ENCODE results near the gene MATN4.

GRCh38 chr20:45325371-45325770 is 17.3 kb upstream of the MATN4 start:
- TF ChIP-seq CTCF (IDR thresholded peaks at IDR 0.05; ENCODE audit: poor library complexity, severe bottlenecking) (no peak), REST (IDR thresholded peaks at IDR 0.05; ENCODE audit: borderline replicate concordance) (no peak), SMC3 (conservative IDR thresholded peaks at IDR 0.05; ENCODE audit: poor library complexity) (no peak), EZH2 (IDR thresholded peaks at IDR 0.05; ENCODE audit: borderline replicate concordance, insufficient read depth, low read length, poor library complexity, severe bottlenecking) (no peak), TAF1 (IDR thresholded peaks at IDR 0.05; ENCODE audit: low read depth) (no peak), EP300 (conservative IDR thresholded peaks at IDR 0.05; ENCODE audit: poor library complexity, severe bottlenecking) (no peak), RAD21 (conservative IDR thresholded peaks at IDR 0.05) (no peak)
